KG1 (cell line): ENCODE measurements around the gene PKP1.

Experiments
- DNase-seq: peaks from one replicate; lab custom pipeline; 2025; lab: John Stamatoyannopoulos, UW

Gene PKP1

DNA sequence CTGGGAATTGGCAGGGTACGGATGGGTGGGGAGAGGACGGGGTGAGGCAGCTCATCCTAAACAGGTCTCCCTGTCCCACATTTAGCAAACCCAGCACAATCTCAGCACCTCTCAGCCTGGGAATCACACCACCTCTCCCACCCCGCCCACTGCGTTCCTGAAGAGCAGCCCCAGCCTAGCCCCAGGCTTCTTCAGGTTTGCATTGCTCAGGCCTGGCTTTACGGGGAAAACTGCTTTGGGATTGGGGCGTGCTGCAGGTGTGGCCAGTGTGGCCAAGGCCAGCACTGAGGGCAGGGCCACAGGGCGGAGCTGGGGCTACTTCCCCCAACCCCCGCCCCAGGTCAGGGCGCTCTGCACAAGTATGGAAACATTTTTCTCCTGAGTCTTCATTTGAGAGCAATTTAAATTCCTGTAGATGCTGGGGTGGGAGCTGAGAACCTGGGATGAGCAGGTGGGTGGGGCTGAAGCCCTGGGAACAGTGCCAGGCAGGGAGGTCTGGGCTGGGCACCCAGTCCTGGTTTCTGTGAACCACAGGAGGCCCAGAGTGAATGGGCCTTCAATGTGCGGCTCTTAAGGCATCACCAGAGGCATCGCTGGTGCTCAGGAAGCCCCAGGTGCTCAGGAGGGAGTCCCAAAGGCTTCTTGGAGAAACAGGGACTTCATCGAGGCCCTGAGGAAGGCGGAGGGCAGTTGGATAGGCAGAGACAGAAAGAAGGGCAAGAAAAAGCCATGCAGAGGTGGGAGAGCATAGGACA is 70.1 kb downstream of the PKP1 start:
- DNase-seq: no peak

DNA sequence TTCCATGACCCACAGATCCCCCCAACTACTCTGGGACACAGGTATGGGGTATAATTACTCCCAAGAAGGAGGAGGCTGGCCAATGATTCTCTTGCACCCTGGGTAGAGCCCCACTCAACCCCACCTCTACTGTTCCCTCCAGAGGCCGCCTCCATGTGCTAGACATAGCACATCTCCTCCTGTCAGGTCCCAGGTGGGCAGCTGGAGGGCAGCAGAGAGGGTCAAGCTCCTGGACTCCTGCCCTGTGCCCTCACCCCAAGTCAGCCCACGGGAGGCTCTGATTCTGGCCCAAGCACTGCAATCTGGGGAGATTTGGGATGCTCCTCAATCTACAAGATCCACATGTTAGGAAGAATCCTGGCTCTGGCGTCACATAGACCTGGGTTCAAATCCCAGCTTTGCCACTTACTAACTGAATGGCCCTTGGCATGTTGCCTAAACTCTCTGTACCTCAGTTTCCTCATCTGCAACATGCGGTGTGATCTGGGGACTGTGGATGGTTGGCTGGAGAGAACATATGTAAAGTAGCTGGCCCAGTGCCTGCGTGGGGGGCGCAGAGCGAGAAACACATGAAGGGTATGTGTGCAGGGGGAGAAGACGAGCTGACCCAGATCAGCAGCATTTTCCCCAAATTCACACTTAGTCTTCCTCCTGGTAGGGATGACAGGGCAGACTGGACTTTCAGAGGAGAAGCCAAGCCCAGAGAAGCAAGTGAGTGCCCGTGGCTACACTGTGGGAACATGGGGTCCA is 71.0 kb downstream of the PKP1 start:
- no peak for DNase-seq

DNA sequence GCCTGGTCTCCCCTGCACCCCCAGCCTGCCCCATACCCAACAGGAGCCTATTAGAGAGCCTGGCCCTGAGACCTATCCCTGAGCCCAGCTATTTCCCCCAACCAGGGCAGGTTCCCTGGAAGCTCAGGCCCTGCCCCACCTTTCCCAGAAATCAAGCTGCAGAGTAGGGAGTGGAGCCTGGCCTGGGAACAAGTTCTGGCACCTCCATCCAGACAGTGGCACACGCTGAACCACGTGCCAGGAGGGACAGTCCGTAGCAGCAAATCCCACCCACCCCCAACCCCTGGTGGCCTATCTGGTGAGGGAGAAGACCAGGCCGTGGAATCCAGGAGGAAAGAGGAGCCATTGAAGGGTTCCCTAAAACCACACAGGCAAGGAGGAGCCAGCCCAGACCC is 71.6 kb downstream of the PKP1 start:
- no peak for DNase-seq

DNA sequence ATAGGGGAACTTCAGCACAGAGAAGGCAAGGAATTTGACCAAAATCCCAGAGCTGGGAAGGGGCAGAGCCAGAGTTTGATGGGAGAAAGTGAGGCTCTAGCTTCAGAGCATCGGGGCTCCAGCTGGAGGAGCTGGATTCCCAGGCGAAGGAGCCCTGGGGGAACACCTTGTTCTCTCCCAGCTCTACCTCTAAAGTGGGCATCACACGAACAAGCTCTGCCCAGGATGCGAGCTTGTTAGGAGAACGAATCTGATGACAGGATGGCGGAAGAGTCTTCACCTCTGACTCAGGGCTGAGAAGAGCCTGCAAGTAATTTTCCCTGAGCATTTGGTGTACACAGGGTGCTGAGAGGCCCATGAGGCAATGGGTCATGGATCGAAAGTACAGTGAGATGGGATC is 72.2 kb downstream of the PKP1 start:
- no peak for DNase-seq

DNA sequence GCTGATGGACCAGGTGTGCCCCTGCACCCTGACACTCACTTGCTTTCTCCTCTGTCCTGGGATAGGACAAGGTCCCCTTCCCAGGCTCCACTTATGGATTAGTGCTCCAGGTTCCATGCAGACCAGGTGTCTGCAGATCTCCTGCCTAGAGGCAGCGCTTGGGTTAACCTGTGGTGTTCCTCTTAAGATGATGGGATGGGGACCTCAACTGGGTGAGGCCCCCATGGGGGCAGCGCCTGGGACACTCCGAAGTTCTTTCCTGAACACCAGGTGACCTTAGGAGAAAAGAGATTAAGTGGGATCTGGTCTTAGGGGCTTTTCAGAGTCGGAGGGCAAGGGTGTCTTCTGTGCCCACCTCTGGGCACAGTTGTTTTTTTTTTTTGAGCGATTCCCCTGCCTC is 72.9 kb downstream of the PKP1 start:
- DNase-seq: no peak

DNA sequence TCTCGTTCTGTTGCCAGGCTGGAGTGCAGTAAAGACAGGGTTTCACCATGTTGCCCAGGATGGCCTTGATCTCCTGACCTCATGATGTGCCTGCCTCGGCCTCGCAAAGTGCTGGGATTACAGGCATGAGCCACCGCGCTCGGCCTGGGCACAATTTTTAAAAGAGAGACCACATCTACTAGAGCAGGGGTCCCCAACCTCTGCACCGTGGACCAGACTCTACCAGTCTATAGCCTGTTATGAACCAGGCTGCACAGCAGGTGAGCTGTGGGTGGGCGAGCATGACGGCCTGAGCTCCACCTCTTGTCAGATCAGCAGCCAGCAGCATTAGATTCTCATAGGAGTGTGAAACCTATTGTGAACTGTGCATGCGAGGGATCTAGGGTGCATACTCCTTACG is 73.4 kb downstream of the PKP1 start:
- no peak for DNase-seq

DNA sequence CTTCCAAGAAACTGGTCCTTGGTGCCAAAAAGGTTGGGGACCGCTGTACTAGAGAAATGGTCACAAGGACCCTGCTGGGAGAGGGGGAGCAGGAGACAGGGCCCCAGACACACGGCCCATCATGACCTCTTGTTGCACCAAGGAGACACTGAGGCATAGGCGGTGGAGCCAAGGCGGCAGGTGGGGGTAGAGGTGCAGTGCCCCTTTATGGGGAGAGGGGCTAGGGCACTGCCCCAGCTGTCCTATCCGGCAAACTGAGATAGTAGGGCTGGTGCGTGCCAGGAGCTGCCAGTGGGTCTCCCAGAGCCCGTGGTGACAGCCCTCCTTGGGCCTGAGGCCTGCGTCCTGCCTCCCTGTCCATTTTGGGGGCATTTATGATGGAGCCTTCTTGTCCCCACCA is 73.9 kb downstream of the PKP1 start:
- DNase-seq: no peak

DNA sequence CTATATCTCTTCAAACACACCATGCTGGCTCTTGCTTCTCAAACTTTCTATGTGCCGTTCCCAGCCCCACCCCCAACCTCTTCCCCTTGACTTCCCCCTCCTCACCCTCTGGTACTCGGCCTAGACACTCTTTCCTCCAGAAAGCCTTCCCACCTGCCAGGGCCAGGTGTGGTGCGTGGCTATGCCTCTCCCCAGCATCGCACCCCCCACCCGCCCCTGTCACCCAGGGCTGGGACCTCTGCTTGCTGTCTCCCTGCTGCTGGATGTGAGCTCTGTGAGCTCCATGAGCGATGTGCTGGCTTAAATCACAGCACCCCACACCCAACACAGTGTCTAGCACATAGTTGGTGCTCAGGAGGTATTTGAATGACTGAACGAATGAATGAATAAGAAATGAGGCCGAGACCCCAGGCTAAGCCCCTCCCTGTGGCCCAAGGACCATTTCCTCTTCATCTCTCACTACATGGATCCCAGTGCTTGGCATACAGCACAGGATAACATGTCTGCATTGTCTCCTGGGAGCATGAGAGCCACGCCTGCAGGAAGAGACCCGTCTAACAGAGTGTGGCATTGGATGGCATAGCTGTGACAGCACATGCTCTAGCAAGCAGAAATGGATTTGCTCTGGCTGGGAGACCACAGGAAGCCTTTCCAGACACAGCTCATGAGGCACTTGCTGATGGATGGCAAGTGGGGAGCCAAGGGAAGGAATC is 74.5 kb downstream of the PKP1 start:
- no peak for DNase-seq

DNA sequence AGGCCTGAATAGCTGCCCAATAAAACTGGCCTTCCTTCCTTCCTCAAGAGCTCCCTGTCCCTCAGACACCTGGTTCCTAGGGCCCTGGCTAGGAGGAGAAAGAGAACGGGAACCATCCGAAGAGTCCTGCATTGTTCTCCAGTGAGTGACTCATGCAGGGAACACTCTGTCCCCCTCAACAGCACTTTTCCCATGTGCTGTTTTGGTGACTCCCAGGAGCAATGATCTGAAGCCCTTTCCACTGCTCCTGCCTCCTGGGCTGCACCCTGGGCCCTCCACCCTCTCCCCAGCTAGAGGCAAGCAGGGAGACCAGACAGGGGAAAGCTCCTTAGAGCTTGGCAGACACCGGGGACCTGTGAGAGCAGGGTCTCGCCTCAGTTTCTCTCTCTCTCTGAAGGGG is 75.3 kb downstream of the PKP1 start:
- no peak for DNase-seq

DNA sequence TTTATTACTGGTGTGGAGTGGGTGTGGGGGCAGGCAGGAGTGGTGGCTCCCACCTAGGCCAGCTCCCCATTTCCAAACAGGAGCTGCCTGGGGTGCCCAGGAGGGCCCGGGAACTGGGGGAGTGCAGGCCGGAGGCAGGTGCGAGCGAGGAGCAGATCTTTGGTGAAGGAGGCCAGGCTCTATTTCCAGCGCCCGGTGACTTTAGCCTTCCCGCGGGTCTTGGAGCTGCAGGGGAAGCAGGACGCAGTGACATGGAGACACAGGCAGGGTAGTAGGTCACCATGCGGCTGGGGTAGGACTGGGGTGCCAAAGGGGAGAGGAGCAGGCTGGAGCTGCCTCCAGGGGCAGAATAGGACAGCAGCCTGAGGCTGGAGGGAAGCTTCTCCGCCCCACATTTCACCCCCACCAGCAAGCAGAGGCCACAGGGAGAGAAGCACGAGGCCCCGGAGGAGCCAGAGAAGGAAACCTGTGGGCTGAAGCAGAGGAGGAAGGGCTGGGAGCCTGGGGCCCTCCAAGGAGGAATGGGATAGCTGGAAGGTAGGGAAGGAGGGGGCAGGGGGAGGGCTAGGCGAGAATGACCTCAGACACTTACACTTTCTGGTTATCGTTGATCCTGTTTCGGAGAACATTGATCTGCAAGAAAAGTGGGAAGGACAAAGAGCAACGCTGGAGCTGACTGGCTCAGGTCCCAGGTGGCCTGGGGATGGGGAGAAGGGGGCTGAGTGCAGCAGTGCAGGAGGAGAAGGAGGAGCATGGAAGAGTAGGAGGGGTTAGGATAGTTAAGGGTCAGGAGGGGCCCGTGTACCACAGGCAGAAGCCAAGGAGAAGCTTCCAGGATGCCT is 75.9 kb downstream of the PKP1 start:
- no peak for DNase-seq

DNA sequence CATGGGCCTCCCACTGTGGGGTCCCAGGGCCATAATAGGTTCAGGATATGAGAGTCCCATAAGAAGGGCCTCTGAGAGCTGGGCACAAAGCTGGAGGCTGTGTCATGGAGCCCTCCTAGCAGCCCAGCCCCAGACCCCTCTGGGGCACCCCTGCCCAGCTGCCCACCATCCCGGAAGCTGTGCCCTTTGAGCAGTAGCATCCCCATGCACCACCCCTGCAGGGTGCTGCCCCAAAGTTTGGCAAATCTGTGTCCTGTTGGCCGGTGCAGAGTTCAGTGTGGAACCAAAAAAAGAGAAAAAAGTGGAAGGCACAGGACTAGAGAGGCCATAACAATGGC is 76.5 kb downstream of the PKP1 start:
- no peak for DNase-seq

DNA sequence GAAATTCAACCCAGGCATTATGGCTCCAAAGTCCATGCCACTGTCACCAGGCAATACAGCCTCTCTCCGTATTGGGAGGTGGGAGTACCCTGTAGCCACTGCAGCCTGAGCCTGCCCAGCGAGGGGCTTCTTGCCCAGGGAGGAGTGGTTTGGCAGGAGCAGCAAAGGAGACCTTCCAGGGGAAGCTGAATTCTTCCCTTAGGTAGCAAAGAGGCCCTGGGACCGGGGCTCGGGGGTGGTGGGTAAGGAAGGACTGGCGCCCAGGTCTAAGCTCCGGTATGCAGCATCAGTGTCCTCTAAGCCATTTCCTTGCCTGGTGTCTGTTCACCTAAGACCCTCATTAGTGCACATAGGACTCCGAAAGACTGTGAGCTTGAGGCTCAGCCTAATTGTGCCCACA is 77.2 kb downstream of the PKP1 start:
- no peak for DNase-seq

DNA sequence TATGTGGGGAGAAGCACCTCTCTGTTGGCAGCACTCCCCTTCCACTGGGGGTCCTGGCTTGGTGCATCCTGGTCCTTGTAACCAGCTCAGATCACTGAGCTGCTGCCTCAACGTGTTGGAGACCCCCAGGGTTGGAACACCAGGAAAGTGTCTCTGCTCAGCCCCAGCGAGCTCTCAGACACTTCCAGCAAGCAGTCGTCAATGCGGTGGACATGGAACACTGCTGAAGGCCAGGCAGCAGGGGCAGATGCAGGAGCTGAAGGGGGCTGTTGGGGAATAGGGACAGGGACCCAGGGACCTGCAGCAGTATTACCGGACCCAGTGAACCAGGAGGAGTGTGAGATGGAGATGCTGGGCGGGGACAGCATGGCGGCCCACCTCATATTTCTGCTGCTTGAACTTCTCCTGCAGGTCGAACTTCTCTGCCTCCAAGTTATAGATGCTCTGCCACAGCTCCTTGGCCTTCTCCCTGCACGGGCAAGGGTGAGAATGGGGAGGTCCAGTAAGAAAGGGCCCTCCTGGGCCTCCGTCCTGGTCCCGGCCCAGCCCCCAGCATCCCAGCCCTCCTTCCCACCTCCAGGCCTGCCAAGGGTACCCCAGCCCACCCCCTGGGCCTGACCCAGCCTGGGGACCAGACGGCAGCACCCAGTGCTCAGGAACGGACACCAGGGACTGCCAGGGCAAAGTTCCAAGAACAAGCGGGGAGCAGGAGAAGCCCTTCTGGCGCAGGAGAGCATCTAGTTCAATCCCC is 77.8 kb downstream of the PKP1 start:
- no peak for DNase-seq

DNA sequence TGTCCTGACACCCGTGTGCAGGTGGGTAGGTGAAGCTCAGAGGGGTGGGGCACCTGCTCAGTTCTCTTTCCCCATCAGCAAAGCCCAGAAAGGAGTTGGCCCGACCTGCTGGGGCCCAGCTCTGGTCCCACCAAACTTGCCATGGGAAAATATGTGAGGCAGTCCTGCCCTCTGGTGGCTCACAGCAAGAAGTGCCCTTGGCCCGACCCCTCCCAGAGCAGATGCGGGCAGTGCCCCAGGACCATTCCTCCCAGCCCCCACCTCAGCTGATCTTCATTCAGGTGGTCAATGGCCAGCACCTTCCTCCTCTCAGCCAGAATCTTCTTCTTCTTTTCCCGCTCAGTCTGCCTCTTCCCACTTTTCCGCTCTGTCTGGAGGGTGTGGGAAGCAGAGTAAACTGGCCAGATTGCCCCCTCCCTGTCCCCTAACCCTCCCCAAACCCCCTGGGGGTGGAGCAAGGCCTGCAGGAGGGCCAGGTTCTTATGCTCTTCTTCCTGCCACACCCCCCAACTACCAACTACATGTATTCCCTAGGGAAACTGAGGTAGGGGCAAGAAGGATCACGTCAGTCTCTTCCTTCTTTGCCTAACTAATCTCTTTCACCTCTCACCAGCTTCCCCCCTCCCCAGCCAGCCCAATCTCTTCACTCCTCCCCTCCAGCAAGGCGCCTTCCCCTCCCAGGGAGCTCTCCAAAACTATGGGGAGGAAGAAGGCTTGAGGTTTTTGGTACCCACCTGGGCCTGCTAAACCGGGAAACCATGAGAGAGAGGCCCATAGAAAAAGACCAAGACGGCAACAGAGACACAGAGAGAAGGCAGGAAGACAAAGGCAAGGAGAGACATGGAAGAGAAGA is 78.6 kb downstream of the PKP1 start:
- no peak for DNase-seq

DNA sequence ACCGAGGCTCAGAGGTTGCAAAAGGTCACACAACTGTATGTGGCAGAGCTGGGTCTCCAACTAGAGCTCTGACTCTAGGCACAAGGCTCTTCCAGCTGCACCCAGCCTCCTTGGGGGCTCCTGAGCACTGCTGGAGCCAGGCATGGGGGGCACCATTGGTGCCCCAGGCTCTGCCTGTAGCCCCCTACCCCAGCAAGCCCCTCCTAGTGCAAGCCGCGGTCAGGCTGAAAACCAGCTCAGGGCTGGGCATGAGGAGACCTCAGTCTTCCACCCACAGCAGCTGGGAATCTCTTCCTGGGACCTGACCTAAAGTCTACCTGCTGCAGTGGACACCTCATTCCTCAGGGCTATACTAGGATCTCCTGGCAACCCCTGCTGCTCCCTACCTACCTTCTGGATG is 79.6 kb downstream of the PKP1 start:
- DNase-seq: no peak

DNA sequence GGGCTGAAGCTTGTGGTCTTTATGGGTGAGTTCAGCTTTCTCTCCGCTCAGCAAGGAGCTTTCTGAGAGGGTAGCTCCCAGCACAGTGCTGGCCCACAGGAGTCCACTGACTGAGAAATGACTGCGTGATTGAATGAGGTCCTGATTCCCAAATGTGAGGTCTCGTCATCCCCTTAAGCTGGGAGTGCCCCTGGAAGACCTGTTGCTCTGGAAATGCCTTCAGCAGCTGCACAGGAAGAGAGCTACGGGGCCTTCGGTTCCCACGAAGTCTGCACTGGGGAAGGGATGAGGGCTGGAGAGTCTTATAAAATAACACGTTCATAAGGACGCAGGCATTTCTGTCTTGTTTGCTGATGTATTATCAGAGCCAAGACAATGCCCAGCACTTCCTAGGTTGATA is 80.2 kb downstream of the PKP1 start:
- no peak for DNase-seq

DNA sequence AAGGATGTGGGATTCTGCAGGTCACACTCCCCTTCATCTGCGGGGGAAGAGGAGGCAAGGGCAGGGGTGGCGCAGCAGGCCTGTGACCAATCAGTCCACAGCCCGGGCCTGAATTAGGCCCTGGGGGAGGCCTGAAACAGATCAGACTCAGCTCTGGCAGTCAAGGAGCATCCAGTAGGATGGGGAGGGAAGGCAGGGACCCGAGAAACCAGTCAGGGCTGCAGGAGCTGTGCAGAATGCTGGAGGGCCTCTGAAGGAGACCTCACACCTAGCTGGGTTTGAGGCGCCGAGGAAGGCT is 81.5 kb downstream of the PKP1 start:
- no peak for DNase-seq

DNA sequence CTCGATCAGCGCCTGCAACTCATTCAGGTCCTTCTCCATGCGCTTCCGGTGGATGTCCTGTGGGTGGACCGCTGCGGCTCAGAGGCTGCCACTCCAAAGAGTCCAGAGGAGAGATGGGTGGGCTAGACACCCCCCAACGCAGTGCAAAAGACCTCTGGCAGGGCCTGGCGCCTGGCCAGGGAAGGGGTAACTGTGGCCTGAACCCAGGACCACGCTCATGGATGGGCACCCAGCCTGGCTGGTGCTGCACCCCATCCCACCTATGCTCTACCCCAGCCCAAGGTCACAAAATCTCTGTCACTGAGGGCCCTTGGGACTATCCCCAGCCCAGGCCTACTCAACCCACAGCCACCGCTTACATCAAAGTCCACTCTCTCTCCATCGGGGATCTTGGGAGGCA is 81.9 kb downstream of the PKP1 start:
- no peak for DNase-seq

DNA sequence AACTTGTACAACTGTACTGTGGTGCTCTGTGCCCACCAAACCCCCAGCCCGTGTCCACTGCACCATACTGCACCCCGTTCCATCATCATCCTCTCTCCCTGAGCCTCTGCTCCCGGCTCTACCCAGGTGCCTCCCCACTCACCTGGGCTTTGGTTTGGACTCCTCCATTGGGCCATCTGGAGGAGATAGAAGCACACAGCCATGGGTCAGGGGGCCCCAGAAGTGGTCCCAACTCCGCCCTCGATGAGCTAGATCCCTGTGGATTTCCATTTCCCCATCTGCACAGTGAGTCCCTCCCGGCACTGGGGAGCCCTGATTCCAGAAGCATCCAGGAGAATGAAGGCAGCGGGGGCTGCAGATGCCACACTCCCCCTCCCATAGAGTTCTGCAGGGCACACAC is 83.4 kb downstream of the PKP1 start:
- DNase-seq: no peak

DNA sequence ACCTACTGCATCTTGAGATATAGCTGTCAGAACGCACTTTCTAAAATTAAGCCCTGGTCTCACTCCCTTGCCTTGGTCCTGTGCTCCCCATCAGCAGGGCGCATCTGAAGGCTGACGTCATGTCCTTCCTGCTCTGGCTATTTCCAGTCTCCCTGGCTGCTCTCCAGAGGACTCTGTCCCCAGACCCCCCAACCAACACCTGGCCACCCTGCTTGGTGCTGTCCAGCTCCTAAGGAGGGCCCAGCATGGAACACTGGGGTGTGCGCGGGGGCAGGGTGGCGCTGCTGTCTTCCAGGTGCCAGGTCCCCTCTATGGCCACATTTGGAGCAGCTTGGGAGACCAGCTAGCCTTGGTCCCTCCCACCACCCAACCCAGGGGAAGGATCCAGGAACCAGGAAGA is 85.9 kb downstream of the PKP1 start:
- no peak for DNase-seq

DNA sequence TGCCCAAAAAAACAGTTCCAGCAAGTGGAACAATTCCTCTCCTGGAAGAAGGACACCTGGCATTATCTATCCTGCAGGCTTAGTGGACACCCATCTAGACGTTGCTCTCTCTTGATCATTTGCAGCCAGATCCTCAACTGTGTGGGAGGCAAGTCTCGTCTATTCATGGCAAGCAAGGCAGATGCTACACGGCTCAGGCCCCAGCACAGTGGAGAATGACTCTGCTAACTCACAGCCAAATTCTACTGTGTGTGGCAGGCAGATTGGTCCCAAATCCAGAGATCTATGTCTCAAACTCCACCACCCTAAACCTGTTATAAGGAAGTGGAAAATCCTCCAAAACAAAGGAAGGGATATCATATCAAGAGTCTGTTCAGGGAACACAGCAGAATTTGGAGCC is 87.2 kb downstream of the PKP1 start:
- no peak for DNase-seq
